ENCODE data around the gene PAX2. TPM values are rescaled to one million over a fixed set of nuclear protein-coding genes. Genes with fewer than 3 reads are reported as not detected.

PAX2 gene
- total RNA-seq, 6 experiments from 2014 or later, result not detected

GRCh38 chr10:100831742-100832141 lies 86.4 kb downstream of the PAX2 start:
- Mint-ChIP-seq H3K4me3 (no peak overlapping the region), H3K4me1 (ENCODE audit: low read depth) (peaks cover 15% of the 10 kb centered on the region), H3K9me3 (no peaks in the 10 kb centered on the region), H3K36me3 (ENCODE audit: low read depth) (no peaks in the 10 kb centered on the region), H3K27me3 (ENCODE audit: insufficient read depth) (peaks cover 61% of the 10 kb centered on the region), H3K27ac (no peak overlapping the region)
- DNase-seq, result no peak
- no peak for TF ChIP-seq CTCF (IDR thresholded peaks at IDR 0.05)

GRCh38 chr10:100835810-100836209 lies 90.4 kb downstream of the PAX2 start:
- Mint-ChIP-seq H3K36me3 (ENCODE audit: low read depth) (no peaks in the 10 kb centered on the region), H3K9me3 (no peaks in the 10 kb centered on the region), H3K4me3 (no peak overlapping the region), H3K4me1 (ENCODE audit: low read depth) (no peaks in the 10 kb centered on the region), H3K27me3 (ENCODE audit: insufficient read depth) (peaks cover 34% of the 10 kb centered on the region), H3K27ac (no peak overlapping the region)
- no peak for DNase-seq
- TF ChIP-seq CTCF (IDR thresholded peaks at IDR 0.05), result no peak

- Mint-ChIP-seq H3K27me3 (ENCODE audit: insufficient read depth) (peaks cover 23% of the 10 kb centered on the region), H3K4me1 (ENCODE audit: low read depth) (no peaks in the 10 kb centered on the region), H3K27ac (no peak overlapping the region), H3K36me3 (ENCODE audit: low read depth) (no peaks in the 10 kb centered on the region), H3K9me3 (no peaks in the 10 kb centered on the region), H3K4me3 (no peak overlapping the region)
- no peak for DNase-seq
- no peak for TF ChIP-seq CTCF (IDR thresholded peaks at IDR 0.05)
Measured at GRCh38 chr10:100836891-100837290, 91.5 kb downstream of the PAX2 start.

- Mint-ChIP-seq H3K4me3 (no peak overlapping the region), H3K27me3 (ENCODE audit: insufficient read depth) (peaks cover 20% of the 10 kb centered on the region), H3K9me3 (no peaks in the 10 kb centered on the region), H3K27ac (no peak overlapping the region), H3K4me1 (ENCODE audit: low read depth) (no peaks in the 10 kb centered on the region), H3K36me3 (ENCODE audit: low read depth) (no peaks in the 10 kb centered on the region)
- no peak for DNase-seq
- TF ChIP-seq CTCF (IDR thresholded peaks at IDR 0.05), result no peak
Measured at GRCh38 chr10:100837300-100837699, 91.9 kb downstream of the PAX2 start.

- DNase-seq, result no peak
- no peaks in the 10 kb centered on the region for H3K36me3 Mint-ChIP-seq (ENCODE audit: low read depth)
- H3K4me1 Mint-ChIP-seq (ENCODE audit: low read depth), result no peaks in the 10 kb centered on the region
- H3K27me3 Mint-ChIP-seq (ENCODE audit: insufficient read depth), result peaks cover 15% of the 10 kb centered on the region
- H3K9me3 Mint-ChIP-seq, result no peaks in the 10 kb centered on the region
- no peak overlapping the region for H3K27ac Mint-ChIP-seq
- H3K4me3 Mint-ChIP-seq, result no peak overlapping the region
- no peak for TF ChIP-seq CTCF (IDR thresholded peaks at IDR 0.05)
Measured at GRCh38 chr10:100838986-100839385, 93.6 kb downstream of the PAX2 start.

GRCh38 chr10:100841528-100841927 lies 96.1 kb downstream of the PAX2 start:
- Mint-ChIP-seq H3K36me3 (ENCODE audit: low read depth) (no peaks in the 10 kb centered on the region), H3K9me3 (no peaks in the 10 kb centered on the region), H3K27ac (no peak overlapping the region), H3K4me1 (ENCODE audit: low read depth) (no peaks in the 10 kb centered on the region), H3K27me3 (ENCODE audit: insufficient read depth) (peaks cover 10% of the 10 kb centered on the region), H3K4me3 (no peak overlapping the region)
- DNase-seq, result no peak
- no peak for TF ChIP-seq CTCF (IDR thresholded peaks at IDR 0.05)
